Panc1 (cell line): ENCODE measurements around the gene TRIO. TPM values are rescaled to one million over a fixed set of nuclear protein-coding genes. Genes with fewer than 3 reads are reported as not detected.

ENCODE experiments used
- ATAC-seq: fragments of 200-7000 bp; cut with Tn5 transposase; 2 replicates; pipeline ENCODE4 v1.9.1; 2020; ENCODE audit warnings: mild to moderate bottlenecking, moderate library complexity
- BruUV-seq: library from RNA; stranded (reverse); fragments of 400-500 nt; replicated peaks from 2 replicates; lab custom pipeline; 2021; lab: Mats Ljungman, UMichigan
- CTCF ChIA-PET: fragments of 300-600 bp; sonication (Branson Sonifier 250); formaldehyde crosslinking; loops from one replicate; lab custom pipeline; 2022; ENCODE audit warnings: antibody characterized with exemption; lab: Charles Lee
- POLR2A ChIA-PET: fragments of 300-600 bp; sonication (Branson Sonifier 250); formaldehyde crosslinking; loops from one replicate; lab custom pipeline; 2022; ENCODE audit warnings: antibody characterized with exemption; lab: Charles Lee
- DNase-seq: peaks from one replicate; pipeline ENCODE4 v3.0.0-alpha.2; 2010; ENCODE audit warnings: low read depth, low spot score
- H3K27ac ChIP-seq: 2 replicates; pipeline ENCODE4 v1.5.1; 2011; ENCODE audit warnings: mild to moderate bottlenecking, low read length, inconsistent platforms
- H3K27me3 ChIP-seq: fragments of 200-500 bp; sonication (Bioruptor generic); 2 replicates; pipeline ENCODE4 v1.6.0; 2014; ENCODE audit warnings: low read length, inconsistent platforms; ENCODE audit not compliant: control insufficient read depth, insufficient read depth
- H3K36me3 ChIP-seq: fragments of 200-500 bp; sonication (Bioruptor generic); 2 replicates; pipeline ENCODE4 v1.5.1; 2014; ENCODE audit warnings: inconsistent platforms, mild to moderate bottlenecking, low read length, moderate library complexity; ENCODE audit not compliant: control insufficient read depth, insufficient read depth
- H3K4me1 ChIP-seq: 2 replicates; pipeline ENCODE4 v1.5.1; 2011; ENCODE audit warnings: inconsistent platforms, mild to moderate bottlenecking, low read length, moderate library complexity; ENCODE audit not compliant: control insufficient read depth, insufficient read depth
- H3K4me3 ChIP-seq, 2 experiments: 2 replicates each; pipeline ENCODE4 v1.5.1; 2011 to 2012; ENCODE audit warnings: low read depth in 2 of 2, low read length in 2 of 2, mild to moderate bottlenecking in 2 of 2, inconsistent platforms in 1 of 2, moderate library complexity in 1 of 2
- H3K9me3 ChIP-seq: fragments of 200-500 bp; sonication (Bioruptor generic); 2 replicates; pipeline ENCODE4 v1.5.1; 2014; ENCODE audit warnings: low read depth, mild to moderate bottlenecking, inconsistent platforms, low read length, moderate library complexity; ENCODE audit not compliant: control insufficient read depth, insufficient read depth
- POLR2AphosphoS5 ChIP-seq: IDR thresholded peaks from 2 replicates; pipeline ENCODE4 v1.6.1; 2012; ENCODE audit warnings: mild to moderate bottlenecking, low read depth, low read length, moderate library complexity
- SIN3A ChIP-seq: IDR thresholded peaks from 2 replicates; pipeline ENCODE4 v1.6.1; 2012; ENCODE audit warnings: low read depth, mild to moderate bottlenecking, low read length, moderate library complexity, borderline replicate concordance; ENCODE audit not compliant: insufficient read depth
- TCF7L2 ChIP-seq: IDR thresholded peaks from 2 replicates; pipeline ENCODE4 v1.6.1; 2011; ENCODE audit warnings: mild to moderate bottlenecking, low read depth, low read length, inconsistent platforms
- in situ Hi-C: cut with HindIII; loops from 2 replicates; pipeline ENCODE4 v1.10.0; 2016; ENCODE audit warnings: low sequenced_read_pairs, low pct_unique_long_range_greater_than_20kb
- intact Hi-C: fragments of 100-400 bp; cut with micrococcal nuclease; formaldehyde crosslinking; loops from one replicate; pipeline ENCODE4 v1.10.0; 2022; ENCODE audit not compliant: unreplicated experiment
- total RNA-seq: library from RNA; stranded (reverse); gene quantifications from one replicate; pipeline ENCODE4 v1.2.1, GENCODE V29; 2021; ENCODE audit not compliant: unreplicated experiment
- TF ChIP-seq, protein P1 (sequence below), 2 experiments: IDR thresholded peaks; 2 replicates each; pipeline ENCODE4 v1.6.1; 2011 to 2012; ENCODE audit warnings: low read depth in 2 of 2, control low read depth in 1 of 2, low read length in 1 of 2, mild to moderate bottlenecking in 1 of 2, moderate library complexity in 1 of 2; ENCODE audit not compliant: insufficient read depth in 1 of 2
- TF ChIP-seq, protein P2 (sequence below): fragments of 450-650 bp; IDR thresholded peaks from 2 replicates; pipeline ENCODE4 v1.5.1; 2017; ENCODE audit warnings: mild to moderate bottlenecking

TRIO gene
- total RNA-seq, 1 experiment from 2014 or later, result 349 TPM

DNA sequence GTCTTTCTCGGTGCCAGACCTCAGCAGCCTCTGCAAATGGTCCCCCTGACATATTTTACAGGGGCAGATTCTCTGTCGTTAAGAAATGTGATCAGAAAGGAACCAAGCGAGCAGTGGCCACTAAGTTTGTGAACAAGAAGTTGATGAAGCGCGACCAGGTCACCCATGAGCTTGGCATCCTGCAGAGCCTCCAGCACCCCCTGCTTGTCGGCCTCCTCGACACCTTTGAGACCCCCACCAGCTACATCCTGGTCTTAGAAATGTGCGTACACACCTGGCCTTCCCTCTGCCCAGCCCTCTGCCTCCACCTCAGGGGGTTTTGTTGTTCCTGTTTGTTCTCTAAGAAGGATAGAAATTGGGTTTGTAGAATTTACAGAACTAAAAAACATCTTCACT lies 361.2 kb downstream of the TRIO start:
- intact Hi-C loops, result no loop called here
- ChIA-PET POLR2A (no interaction called here), CTCF (no interaction called here)
- ATAC-seq, result no peak
- Histone ChIP-seq H3K4me1 (no peaks in the 10 kb centered on the region), H3K4me3 (no peak overlapping the region), H3K9me3 (no peaks in the 10 kb centered on the region), H3K27me3 (no peaks in the 10 kb centered on the region), H3K36me3 (peaks cover 33% of the 10 kb centered on the region), H3K27ac (no peak overlapping the region)
- TF ChIP-seq, protein P1, sequence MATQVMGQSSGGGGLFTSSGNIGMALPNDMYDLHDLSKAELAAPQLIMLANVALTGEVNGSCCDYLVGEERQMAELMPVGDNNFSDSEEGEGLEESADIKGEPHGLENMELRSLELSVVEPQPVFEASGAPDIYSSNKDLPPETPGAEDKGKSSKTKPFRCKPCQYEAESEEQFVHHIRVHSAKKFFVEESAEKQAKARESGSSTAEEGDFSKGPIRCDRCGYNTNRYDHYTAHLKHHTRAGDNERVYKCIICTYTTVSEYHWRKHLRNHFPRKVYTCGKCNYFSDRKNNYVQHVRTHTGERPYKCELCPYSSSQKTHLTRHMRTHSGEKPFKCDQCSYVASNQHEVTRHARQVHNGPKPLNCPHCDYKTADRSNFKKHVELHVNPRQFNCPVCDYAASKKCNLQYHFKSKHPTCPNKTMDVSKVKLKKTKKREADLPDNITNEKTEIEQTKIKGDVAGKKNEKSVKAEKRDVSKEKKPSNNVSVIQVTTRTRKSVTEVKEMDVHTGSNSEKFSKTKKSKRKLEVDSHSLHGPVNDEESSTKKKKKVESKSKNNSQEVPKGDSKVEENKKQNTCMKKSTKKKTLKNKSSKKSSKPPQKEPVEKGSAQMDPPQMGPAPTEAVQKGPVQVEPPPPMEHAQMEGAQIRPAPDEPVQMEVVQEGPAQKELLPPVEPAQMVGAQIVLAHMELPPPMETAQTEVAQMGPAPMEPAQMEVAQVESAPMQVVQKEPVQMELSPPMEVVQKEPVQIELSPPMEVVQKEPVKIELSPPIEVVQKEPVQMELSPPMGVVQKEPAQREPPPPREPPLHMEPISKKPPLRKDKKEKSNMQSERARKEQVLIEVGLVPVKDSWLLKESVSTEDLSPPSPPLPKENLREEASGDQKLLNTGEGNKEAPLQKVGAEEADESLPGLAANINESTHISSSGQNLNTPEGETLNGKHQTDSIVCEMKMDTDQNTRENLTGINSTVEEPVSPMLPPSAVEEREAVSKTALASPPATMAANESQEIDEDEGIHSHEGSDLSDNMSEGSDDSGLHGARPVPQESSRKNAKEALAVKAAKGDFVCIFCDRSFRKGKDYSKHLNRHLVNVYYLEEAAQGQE (IDR thresholded peaks at IDR 0.05; ENCODE audit: insufficient read depth in 1 of 2, low read depth in 2 of 2, low read length in 1 of 2), result no peak
- TF ChIP-seq, protein P2, sequence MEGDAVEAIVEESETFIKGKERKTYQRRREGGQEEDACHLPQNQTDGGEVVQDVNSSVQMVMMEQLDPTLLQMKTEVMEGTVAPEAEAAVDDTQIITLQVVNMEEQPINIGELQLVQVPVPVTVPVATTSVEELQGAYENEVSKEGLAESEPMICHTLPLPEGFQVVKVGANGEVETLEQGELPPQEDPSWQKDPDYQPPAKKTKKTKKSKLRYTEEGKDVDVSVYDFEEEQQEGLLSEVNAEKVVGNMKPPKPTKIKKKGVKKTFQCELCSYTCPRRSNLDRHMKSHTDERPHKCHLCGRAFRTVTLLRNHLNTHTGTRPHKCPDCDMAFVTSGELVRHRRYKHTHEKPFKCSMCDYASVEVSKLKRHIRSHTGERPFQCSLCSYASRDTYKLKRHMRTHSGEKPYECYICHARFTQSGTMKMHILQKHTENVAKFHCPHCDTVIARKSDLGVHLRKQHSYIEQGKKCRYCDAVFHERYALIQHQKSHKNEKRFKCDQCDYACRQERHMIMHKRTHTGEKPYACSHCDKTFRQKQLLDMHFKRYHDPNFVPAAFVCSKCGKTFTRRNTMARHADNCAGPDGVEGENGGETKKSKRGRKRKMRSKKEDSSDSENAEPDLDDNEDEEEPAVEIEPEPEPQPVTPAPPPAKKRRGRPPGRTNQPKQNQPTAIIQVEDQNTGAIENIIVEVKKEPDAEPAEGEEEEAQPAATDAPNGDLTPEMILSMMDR, result no peak
- TF ChIP-seq SIN3A (no peak), POLR2AphosphoS5 (no peak), TCF7L2 (no peak)
- DNase-seq, result no peak
- in situ Hi-C loops, result no loop called here
- BruUV-seq, result no TSS peak

DNA sequence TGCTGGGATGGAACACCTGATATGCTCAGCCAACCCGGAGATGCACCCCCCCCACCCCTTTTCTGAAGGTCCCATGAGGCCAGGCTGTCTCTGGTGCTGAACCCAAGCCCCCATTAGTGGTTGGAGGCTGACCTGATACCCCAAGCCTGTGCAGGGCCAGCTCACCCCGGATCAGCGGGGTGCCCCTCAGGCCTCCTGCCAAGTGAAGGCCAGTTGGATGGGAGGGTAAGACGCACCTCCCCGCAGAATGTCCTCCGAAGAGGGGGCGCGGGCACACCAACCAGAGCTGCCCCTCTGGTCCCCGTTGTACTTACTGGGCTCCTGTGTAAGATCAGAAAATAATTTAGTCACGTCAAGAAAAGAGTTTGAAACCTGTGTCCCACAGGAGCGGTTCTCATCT lies 361.7 kb downstream of the TRIO start:
- ATAC-seq, result no peak

More for the DNA sequence above, 361.7 kb downstream of the TRIO start:
- Histone ChIP-seq H3K9me3 (no peaks in the 10 kb centered on the region), H3K4me3 (no peak overlapping the region), H3K27me3 (no peaks in the 10 kb centered on the region), H3K27ac (no peak overlapping the region), H3K36me3 (peaks cover 32% of the 10 kb centered on the region), H3K4me1 (no peaks in the 10 kb centered on the region)
- POLR2A ChIA-PET, result no interaction called here
- CTCF ChIA-PET, result no interaction called here
- intact Hi-C loops (no loop called here), in situ Hi-C loops (no loop called here)
- no TSS peak for BruUV-seq
- DNase-seq, result no peak
- TF ChIP-seq, protein P1 (IDR thresholded peaks at IDR 0.05; ENCODE audit: insufficient read depth in 1 of 2, low read depth in 2 of 2, low read length in 1 of 2), result no peak
- 0 out of 2 replicates have a peak, but pooled peaks have one; percentile 7 for TF ChIP-seq POLR2AphosphoS5
